K562 (cell line): ENCODE results near the gene FIGNL1. TPM values are rescaled to one million over a fixed set of nuclear protein-coding genes. Genes with fewer than 3 reads are reported as not detected.

ENCODE experiments used
- ATAC-seq: fragments of 200-7000 bp; cut with Tn5 transposase; 3 replicates; pipeline ENCODE4 v1.9.1; 2020; ENCODE audit warnings: moderate library complexity
- BruUV-seq: library from RNA; stranded (reverse); fragments of 400-500 nt; replicated peaks from 2 replicates; lab custom pipeline; 2021; lab: Mats Ljungman, UMichigan
- CTCF ChIA-PET: fragments of 300-600 bp; formaldehyde crosslinking; extraction: SDS; loops from one replicate; lab custom pipeline; 2021; ENCODE audit warnings: low intra/inter-chr PET ratio; lab: Yijun Ruan, JAX
- POLR2A ChIA-PET: fragments of 300-600, 350-650 bp; sonication (Branson Sonifier 250); formaldehyde crosslinking; extraction: SDS; loops from one replicate; lab custom pipeline; 2021; ENCODE audit warnings: antibody characterized with exemption, inconsistent platforms; lab: Yijun Ruan, JAX
- DNase-seq, 4 experiments: peaks; one replicate each; pipeline versions ENCODE4 v3.0.0 to v3.0.0-alpha.2; 2011 to 2018; ENCODE audit warnings: low spot score in 3 of 4, mixed read lengths in 3 of 4; ENCODE audit errors: extremely low read depth in 1 of 4
- FAIRE-seq: peaks from 2 replicates; lab custom pipeline; 2011; peaks lifted over from hg19 to GRCh38; lab: Jason Lieb, UNC
- H2AFZ ChIP-seq: 2 replicates; pipeline ENCODE4 v1.6.0; 2011; ENCODE audit warnings: low read depth, low read length, control low read depth, inconsistent platforms
- H3K27ac ChIP-seq: fragments of 200-600 bp; 3 replicates; pipeline ENCODE4 v1.8.0; 2011; ENCODE audit warnings: low read depth, mild to moderate bottlenecking, control low read depth, inconsistent platforms, low read length, moderate library complexity, mixed read lengths; ENCODE audit errors: extremely low read depth
- H3K27me3 ChIP-seq, 2 experiments: fragments of 300-600 bp in 1 of 2; 2 replicates in 1 of 2; 3 replicates in 1 of 2; pipeline versions ENCODE4 v1.6.0 to v1.8.0; 2011; ENCODE audit warnings: inconsistent platforms in 2 of 2, low read length in 2 of 2, mild to moderate bottlenecking in 1 of 2, mixed read lengths in 1 of 2, moderate library complexity in 1 of 2; ENCODE audit not compliant: control insufficient read depth in 2 of 2, insufficient read depth in 2 of 2
- H3K36me3 ChIP-seq: fragments of 300-600 bp; 3 replicates; pipeline ENCODE4 v1.8.0; 2011; ENCODE audit warnings: mild to moderate bottlenecking, low read length, inconsistent platforms; ENCODE audit not compliant: control insufficient read depth, insufficient read depth
- H3K4me1 ChIP-seq, 2 experiments: fragments of 200-600 bp in 1 of 2; replicated peaks in 1 of 2; 2 replicates in 1 of 2; 3 replicates in 1 of 2; pipeline versions ENCODE4 v1.5.1 to v1.8.0; 2011; ENCODE audit warnings: inconsistent platforms in 2 of 2, low read length in 2 of 2, mild to moderate bottlenecking in 1 of 2, mixed read lengths in 1 of 2, moderate library complexity in 1 of 2; ENCODE audit not compliant: control insufficient read depth in 2 of 2, insufficient read depth in 2 of 2
- H3K4me2 ChIP-seq: 2 replicates; pipeline ENCODE4 v1.6.1; 2011; ENCODE audit warnings: low read length, control low read depth, inconsistent platforms, mixed read lengths; ENCODE audit not compliant: insufficient read depth
- H3K4me3 ChIP-seq: fragments of 200-600 bp; sonication (generic), shearing (Covaris generic); 2 replicates; pipeline ENCODE4 v1.5.1; 2016; ENCODE audit warnings: control low read depth, inconsistent platforms
- H3K79me2 ChIP-seq: fragments of 200-600 bp; 3 replicates; pipeline ENCODE4 v1.8.0; 2011; ENCODE audit warnings: low read length, inconsistent platforms; ENCODE audit not compliant: control insufficient read depth, insufficient read depth
- H3K9ac ChIP-seq, 2 experiments: 2 replicates each; pipeline versions ENCODE4 v1.6.0 to v1.6.1; 2011; ENCODE audit warnings: low read depth in 2 of 2, low read length in 2 of 2, control low read depth in 1 of 2, inconsistent platforms in 1 of 2, mild to moderate bottlenecking in 1 of 2, mixed read lengths in 1 of 2; ENCODE audit not compliant: insufficient read depth in 1 of 2
- H3K9me1 ChIP-seq: one replicate; pipeline ENCODE4 v1.6.0; 2011; ENCODE audit warnings: inconsistent platforms, mild to moderate bottlenecking, low read length, moderate library complexity; ENCODE audit not compliant: control insufficient read depth, insufficient read depth
- H3K9me3 ChIP-seq: replicated peaks from 2 replicates; pipeline ENCODE4 v1.5.1; 2011; ENCODE audit warnings: low read depth, low read length, inconsistent platforms; ENCODE audit not compliant: control insufficient read depth, insufficient read depth
- H4K20me1 ChIP-seq: replicated peaks from 2 replicates; pipeline ENCODE4 v1.6.1; 2011; ENCODE audit warnings: low read length, inconsistent platforms, mixed read lengths; ENCODE audit not compliant: control insufficient read depth, insufficient read depth
- BHLHE40 ChIP-seq: IDR thresholded peaks from 2 replicates; pipeline ENCODE4 v1.6.1; 2011; ENCODE audit warnings: low read length, improper control_type of control experiment
- LCOR ChIP-seq: sonication (generic); formaldehyde crosslinking; IDR thresholded peaks from 2 replicates; pipeline ENCODE4 v1.8.0; 2022; ENCODE audit warnings: mild to moderate bottlenecking, missing genetic modification reagents
- ZBTB11 ChIP-seq, 3 experiments: fragments of 200-800 bp in 1 of 3; fragments of 250-450 bp in 1 of 3; fragments of 450-650 bp in 1 of 3; sonication (Bioruptor Pico) in 1 of 3; sonication (Bioruptor generic) in 1 of 3; formaldehyde crosslinking in 1 of 3; IDR thresholded peaks; 2 replicates each; pipeline versions ENCODE4 v1.6.1 to v1.8.0; 2016 to 2022; ENCODE audit warnings: mild to moderate bottlenecking in 2 of 3, missing genetic modification characterization in 2 of 3, missing compliant biosample characterization in 1 of 3, moderate library complexity in 1 of 3
- WGBS: fragments of 100-300 bp; shearing (Covaris generic); methylation state at CpG from one replicate; pipeline ENCODE4 v1.1.6; 2016; ENCODE audit warnings: low coverage, mixed read lengths; ENCODE audit not compliant: insufficient coverage; ENCODE audit errors: missing lambda C conversion rate; 5-methylcytosine and 5-hydroxymethylcytosine counted together
- in situ Hi-C: fragments of 300-500 bp; cut with MboI; formaldehyde crosslinking; loops from 4 replicates; pipeline ENCODE4 v1.15.0; 2018; ENCODE audit warnings: inconsistent platforms, mixed read lengths
- intact Hi-C: fragments of 100-400 bp; cut with micrococcal nuclease; formaldehyde crosslinking; loops from 2 replicates; pipeline ENCODE4 v1.14.2; 2022
- polyA plus RNA-seq, 8 experiments: library from polyadenylated mRNA; depleted of rRNA in 4 of 8; stranded (reverse) in 5 of 8; unstranded in 3 of 8; fragments of >200 nt; fragmentation: Nextera tagmentation in 2 of 8; fragmentation: Illumina TruSeq in 1 of 8; extraction: Ambion mirVana in 2 of 8; extraction: Trizol in 1 of 8; gene quantifications; 2 replicates each; pipeline versions ENCODE4 v1.2.1 to v1.2.3, GENCODE V29; 2011 to 2014; ENCODE audit warnings: inconsistent platforms in 1 of 8, missing spikeins in 1 of 8
- total RNA-seq, 7 experiments: library from RNA; depleted of rRNA in 6 of 7; stranded (reverse); fragments of >200 nt in 6 of 7; fragmentation: Illumina TruSeq in 2 of 7; extraction: Trizol in 2 of 7; gene quantifications; 2 replicates each; pipeline versions ENCODE4 v1.2.1 to v1.2.3, GENCODE V29; 2011 to 2021; ENCODE audit warnings: low replicate concordance in 1 of 7
- TF ChIP-seq, protein P1 (sequence below): sonication (generic); formaldehyde crosslinking; IDR thresholded peaks from 2 replicates; pipeline ENCODE4 v1.9.0; 2022; ENCODE audit warnings: mild to moderate bottlenecking, missing genetic modification reagents

Gene FIGNL1
- total and polyA plus RNA-seq, 9 of the 15 experiments (the other 6 are each of a cell fraction or from before 2014, with no cell fraction given) = 15.5 to 48.3 (median 27.6) TPM

- ATAC-seq (no peak), FAIRE-seq (peak; percentile 49), DNase-seq (peak in 1 of 4 experiments; percentile 15)
- Histone ChIP-seq H4K20me1 (0 out of 2 replicates have a peak, but pooled peaks cover 4% of the 10 kb centered on the region), H3K9me1 (no peaks in the 10 kb centered on the region), H3K4me1 (peaks cover 0 to 2% of the 10 kb centered on the region in 2 experiments; a peak in 1 of 5 replicates), H3K27ac (no peak overlapping the region), H3K79me2 (no peaks in the 10 kb centered on the region), H3K4me2 (no peak overlapping the region), H3K4me3 (no peak overlapping the region), H3K9me3 (no peaks in the 10 kb centered on the region), H3K9ac (no peak overlapping the region), H3K36me3 (no peaks in the 10 kb centered on the region), H3K27me3 (0 out of 5 replicates have a peak, but pooled peaks cover 0 to 2% of the 10 kb centered on the region in 2 experiments), H2AFZ (peak overlapping the region; percentile 7; the same call in 1 of the 2 replicates)
- intact Hi-C loops (loop anchor here (1.0 to 10.0 kb wide), 7 partner anchors 51 to 564 kb away; no protein-coding TSS in a partner anchor), in situ Hi-C loops (no loop called here)
- BruUV-seq = no TSS peak
- CTCF ChIA-PET = interaction anchor here (0.6 to 1.4 kb wide), 6 partner anchors 50 to 326 kb away, joined by 3 to 12 read pairs (median 5); partner anchors contain the start of gene ZPBP
- 17% methylated on average over 13 of the region's 14 CpGs for WGBS
- POLR2A ChIA-PET = interaction anchor here (0.9 to 1.1 kb wide), 2 partner anchors 11 to 13 kb away, joined by 3 to 4 read pairs; no protein-coding TSS in a partner anchor
- TF ChIP-seq LCOR (CRISPR knock-in tag) = no peak
- peak; percentile 53; the same call in 1 of the 2 replicates for TF ChIP-seq BHLHE40
- TF ChIP-seq, protein P1, sequence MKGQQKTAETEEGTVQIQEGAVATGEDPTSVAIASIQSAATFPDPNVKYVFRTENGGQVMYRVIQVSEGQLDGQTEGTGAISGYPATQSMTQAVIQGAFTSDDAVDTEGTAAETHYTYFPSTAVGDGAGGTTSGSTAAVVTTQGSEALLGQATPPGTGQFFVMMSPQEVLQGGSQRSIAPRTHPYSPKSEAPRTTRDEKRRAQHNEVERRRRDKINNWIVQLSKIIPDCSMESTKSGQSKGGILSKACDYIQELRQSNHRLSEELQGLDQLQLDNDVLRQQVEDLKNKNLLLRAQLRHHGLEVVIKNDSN (CRISPR knock-in tag) = 0 out of 2 replicates have a peak, but pooled peaks have one; percentile 22
- no peak for TF ChIP-seq ZBTB11 (CRISPR knock-in tag; IDR thresholded peaks at IDR 0.05)
Observed at GRCh38 chr7:50418526-50419290, 31.4 kb downstream of the FIGNL1 start.
